ENCODE data around the gene CCDC87. TPM values are rescaled to one million over a fixed set of nuclear protein-coding genes. Genes with fewer than 3 reads are reported as not detected.

Gene CCDC87
- total and polyA plus RNA-seq, 2 experiments from 2014 or later, result 0.53 TPM; not detected in 1

GRCh38 chr11:66554602-66555001 is 38.3 kb downstream of the CCDC87 start:
- Histone ChIP-seq H4K20me1 (ENCODE audit: insufficient read depth, poor library complexity, severe bottlenecking) (no peaks in the 10 kb centered on the region), H3K9me3 (ENCODE audit: low read depth) (no peaks in the 10 kb centered on the region), H3K79me2 (no peaks in the 10 kb centered on the region), H3K9me2 (replicated peaks; ENCODE audit: insufficient read depth) (no peaks in the 10 kb centered on the region), H3K27me3 (no peaks in the 10 kb centered on the region), H3K4me3 (no peak overlapping the region), H3K27ac (no peak overlapping the region), H3K4me2 (no peak overlapping the region), H2AFZ (no peak overlapping the region), H3K36me3 (replicated peaks; ENCODE audit: insufficient read depth, low read depth) (no peaks in the 10 kb centered on the region), H3K4me1 (ENCODE audit: insufficient read depth) (no peaks in the 10 kb centered on the region)
- WGBS (ENCODE audit: low lambda C conversion rate, missing lambda C conversion rate), result 88% methylated on average over 5 of the region's 5 CpGs
- no peak for DNase-seq (ENCODE audit: low spot score)
- TF ChIP-seq CTCF (IDR thresholded peaks at IDR 0.05; ENCODE audit: poor library complexity) (no peak), EZH2phosphoT487 (IDR thresholded peaks at IDR 0.05; ENCODE audit: low read depth, severe bottlenecking, unreplicated experiment) (no peak), EZH2 (IDR thresholded peaks at IDR 0.05; ENCODE audit: borderline replicate concordance) (no peak)

GRCh38 chr11:66550887-66551286 is 42.0 kb downstream of the CCDC87 start:
- TF ChIP-seq CTCF (IDR thresholded peaks at IDR 0.05; ENCODE audit: poor library complexity), result no peak
- TF ChIP-seq EZH2 (IDR thresholded peaks at IDR 0.05; ENCODE audit: borderline replicate concordance), result no peak
- no peak for TF ChIP-seq EZH2phosphoT487 (IDR thresholded peaks at IDR 0.05; ENCODE audit: low read depth, severe bottlenecking, unreplicated experiment)
- no peak overlapping the region for H3K4me2 ChIP-seq
- H3K9me2 ChIP-seq (replicated peaks; ENCODE audit: insufficient read depth), result no peaks in the 10 kb centered on the region
- H3K9me3 ChIP-seq (ENCODE audit: low read depth), result no peaks in the 10 kb centered on the region
- DNase-seq (ENCODE audit: low spot score), result no peak
- no peak overlapping the region for H3K4me3 ChIP-seq
- H3K27me3 ChIP-seq, result no peaks in the 10 kb centered on the region
- WGBS (ENCODE audit: low lambda C conversion rate, missing lambda C conversion rate), result 89% methylated on average over 4 of the region's 4 CpGs
- no peak overlapping the region for H3K27ac ChIP-seq
- H3K4me1 ChIP-seq (ENCODE audit: insufficient read depth), result peaks cover 10% of the 10 kb centered on the region
- H2AFZ ChIP-seq, result no peak overlapping the region
- no peaks in the 10 kb centered on the region for H4K20me1 ChIP-seq (ENCODE audit: insufficient read depth, poor library complexity, severe bottlenecking)
- H3K79me2 ChIP-seq, result no peaks in the 10 kb centered on the region
- no peaks in the 10 kb centered on the region for H3K36me3 ChIP-seq (replicated peaks; ENCODE audit: insufficient read depth, low read depth)

DNA sequence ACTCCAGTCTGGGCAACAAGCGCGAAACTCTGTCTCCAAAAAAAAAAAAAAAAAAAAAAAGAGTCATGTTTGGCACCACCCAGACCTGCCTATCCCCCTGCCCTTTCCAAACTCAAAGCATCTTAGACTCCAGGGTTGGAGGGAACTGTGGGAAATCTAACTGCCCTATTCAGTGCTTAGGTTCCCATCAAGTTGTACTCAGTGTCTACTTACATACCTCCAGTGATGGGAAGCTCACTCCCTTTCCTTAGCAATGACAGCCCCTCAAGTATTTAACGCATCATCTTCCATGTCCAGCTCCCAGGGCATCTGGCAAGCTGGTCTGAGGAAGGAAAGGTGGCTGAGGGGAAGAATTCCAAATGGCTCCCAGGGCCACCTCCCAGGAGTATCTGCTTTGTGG is 43.2 kb downstream of the CCDC87 start:
- no peak overlapping the region for H3K4me3 ChIP-seq
- 86% methylated on average over 3 of the region's 3 CpGs for WGBS (ENCODE audit: low lambda C conversion rate, missing lambda C conversion rate)
- TF ChIP-seq CTCF (IDR thresholded peaks at IDR 0.05; ENCODE audit: poor library complexity), result no peak
- no peak for TF ChIP-seq EZH2phosphoT487 (IDR thresholded peaks at IDR 0.05; ENCODE audit: low read depth, severe bottlenecking, unreplicated experiment)
- no peak for DNase-seq (ENCODE audit: low spot score)
- H3K4me1 ChIP-seq (ENCODE audit: insufficient read depth), result peaks cover 17% of the 10 kb centered on the region
- H4K20me1 ChIP-seq (ENCODE audit: insufficient read depth, poor library complexity, severe bottlenecking), result no peaks in the 10 kb centered on the region
- H3K9me2 ChIP-seq (replicated peaks; ENCODE audit: insufficient read depth), result no peaks in the 10 kb centered on the region
- H3K27me3 ChIP-seq, result no peaks in the 10 kb centered on the region
- no peak overlapping the region for H3K27ac ChIP-seq
- H3K9me3 ChIP-seq (ENCODE audit: low read depth), result no peaks in the 10 kb centered on the region
- no peak overlapping the region for H3K4me2 ChIP-seq
- H3K79me2 ChIP-seq, result peaks cover under 1% of the 10 kb centered on the region
- H2AFZ ChIP-seq, result no peak overlapping the region
- no peaks in the 10 kb centered on the region for H3K36me3 ChIP-seq (replicated peaks; ENCODE audit: insufficient read depth, low read depth)

Measured in hepatocyte (in vitro differentiated cells).